ENCODE results near the gene MAG. TPM values are rescaled to one million over a fixed set of nuclear protein-coding genes. Genes with fewer than 3 reads are reported as not detected.

The MAG gene
- total and polyA plus RNA-seq, 2 of the 13 experiments (the other 11 are each of a cell fraction or from before 2014, with no cell fraction given): 0.20 to 1.3 TPM

GRCh38 chr19:35300339-35300649 lies 8.3 kb downstream of the MAG start (continued):
- TF ChIP-seq AHDC1 (CRISPR knock-in tag; IDR thresholded peaks at IDR 0.05; ENCODE audit: borderline replicate concordance) (no peak), TRIM24 (CRISPR knock-in tag; IDR thresholded peaks at IDR 0.05) (no peak), ZNF232 (CRISPR knock-in tag; IDR thresholded peaks at IDR 0.05; ENCODE audit: borderline replicate concordance) (no peak), ZNF691 (CRISPR knock-in tag; IDR thresholded peaks at IDR 0.05; ENCODE audit: borderline replicate concordance, low read depth) (no peak), ZNF543 (CRISPR knock-in tag; IDR thresholded peaks at IDR 0.05) (no peak), HCFC1 (IDR thresholded peaks at IDR 0.05; ENCODE audit: low read depth, low read length) (no peak), BORCS8-MEF2B (CRISPR knock-in tag; IDR thresholded peaks at IDR 0.05) (no peak), NFE2L1 (CRISPR knock-in tag; IDR thresholded peaks at IDR 0.05; ENCODE audit: borderline replicate concordance) (no peak), NCOA5 (CRISPR knock-in tag; IDR thresholded peaks at IDR 0.05) (no peak), DZIP1 (CRISPR knock-in tag; IDR thresholded peaks at IDR 0.05) (no peak), DR1 (CRISPR knock-in tag; IDR thresholded peaks at IDR 0.05) (no peak), ZNF629 (CRISPR knock-in tag; conservative IDR thresholded peaks at IDR 0.05) (no peak), SNRNP70 (IDR thresholded peaks at IDR 0.05; ENCODE audit: low read depth, low read length) (no peak), SAP130 (CRISPR knock-in tag; IDR thresholded peaks at IDR 0.05; ENCODE audit: low read depth) (no peak), NFIB (CRISPR knock-in tag; IDR thresholded peaks at IDR 0.05; ENCODE audit: borderline replicate concordance) (no peak)
